ENCODE results near the gene BPTF. TPM values are rescaled to one million over a fixed set of nuclear protein-coding genes. Genes with fewer than 3 reads are reported as not detected.
"Not testable (repeated sequence)": the region's sequence is repeated elsewhere in the genome, so short reads cannot be mapped to it uniquely, and the experiment has no call there.

The BPTF gene
- total and polyA plus RNA-seq, 2 donors (not counting 1 experiment from before 2014, with no cell fraction given): 71.9 to 390 TPM

GRCh38 chr17:67974185-67974584 lies 148.9 kb downstream of the BPTF start:
- Mint-ChIP-seq H3K9me3 (ENCODE audit: insufficient read depth) (no peaks in the 10 kb centered on the region), H3K4me3 (no peak overlapping the region), H3K27me3 (no peaks in the 10 kb centered on the region), H3K4me1 (peaks cover 5% of the 10 kb centered on the region), H3K27ac (no peak overlapping the region)
- WGBS (ENCODE audit: insufficient coverage): 97% methylated on average over 7 of the region's 9 CpGs
- H2AFZ ChIP-seq (ENCODE audit: insufficient read depth, low read depth, low read length, poor library complexity, severe bottlenecking): no peak overlapping the region
- DNase-seq (no peak), ATAC-seq (ENCODE audit: low read depth) (no peak)
- no peak overlapping the region for H3K27ac ChIP-seq (ENCODE audit: low read length in 2 of 2)
- H3K27me3 ChIP-seq (replicated peaks in 1 of 4; ENCODE audit: control extremely low read depth in 1 of 4, control insufficient read depth in 3 of 4, insufficient read depth in 4 of 4, low read length in 3 of 4): no peaks in the 10 kb centered on the region
- peaks cover 4 to 43% of the 10 kb centered on the region in 2 experiments for H3K36me3 ChIP-seq (replicated peaks in 1 of 2; ENCODE audit: control extremely low read depth in 1 of 2, control insufficient read depth in 1 of 2, extremely low read depth in 1 of 2, insufficient read depth in 2 of 2, low read length in 1 of 2)
- H3K9me3 ChIP-seq (ENCODE audit: control extremely low read depth in 1 of 3, control insufficient read depth in 2 of 3, insufficient read depth in 1 of 3, low read length in 2 of 3): no peaks in the 10 kb centered on the region
- H3K4me2 ChIP-seq (replicated peaks; ENCODE audit: low read depth, low read length, poor library complexity, severe bottlenecking): no peak overlapping the region
- no peaks in the 10 kb centered on the region for H3K4me1 ChIP-seq (ENCODE audit: control insufficient read depth in 2 of 2, insufficient read depth in 2 of 2, low read length in 2 of 2)
- H3K79me2 ChIP-seq (ENCODE audit: control insufficient read depth, insufficient read depth, low read length): no peaks in the 10 kb centered on the region
- no peaks in the 10 kb centered on the region for H4K20me1 ChIP-seq (ENCODE audit: control insufficient read depth, insufficient read depth, low read length, poor library complexity, severe bottlenecking)
- H3K9ac ChIP-seq (ENCODE audit: low read length): no peak overlapping the region
- no peak for TF ChIP-seq EZH2 (IDR thresholded peaks at IDR 0.05; ENCODE audit: borderline replicate concordance, insufficient read depth, low read depth, low read length, poor library complexity, severe bottlenecking)
- TF ChIP-seq, protein P1, sequence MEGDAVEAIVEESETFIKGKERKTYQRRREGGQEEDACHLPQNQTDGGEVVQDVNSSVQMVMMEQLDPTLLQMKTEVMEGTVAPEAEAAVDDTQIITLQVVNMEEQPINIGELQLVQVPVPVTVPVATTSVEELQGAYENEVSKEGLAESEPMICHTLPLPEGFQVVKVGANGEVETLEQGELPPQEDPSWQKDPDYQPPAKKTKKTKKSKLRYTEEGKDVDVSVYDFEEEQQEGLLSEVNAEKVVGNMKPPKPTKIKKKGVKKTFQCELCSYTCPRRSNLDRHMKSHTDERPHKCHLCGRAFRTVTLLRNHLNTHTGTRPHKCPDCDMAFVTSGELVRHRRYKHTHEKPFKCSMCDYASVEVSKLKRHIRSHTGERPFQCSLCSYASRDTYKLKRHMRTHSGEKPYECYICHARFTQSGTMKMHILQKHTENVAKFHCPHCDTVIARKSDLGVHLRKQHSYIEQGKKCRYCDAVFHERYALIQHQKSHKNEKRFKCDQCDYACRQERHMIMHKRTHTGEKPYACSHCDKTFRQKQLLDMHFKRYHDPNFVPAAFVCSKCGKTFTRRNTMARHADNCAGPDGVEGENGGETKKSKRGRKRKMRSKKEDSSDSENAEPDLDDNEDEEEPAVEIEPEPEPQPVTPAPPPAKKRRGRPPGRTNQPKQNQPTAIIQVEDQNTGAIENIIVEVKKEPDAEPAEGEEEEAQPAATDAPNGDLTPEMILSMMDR (IDR thresholded peaks at IDR 0.05): no peak
- POLR2A ChIA-PET: no interaction called here
- intact Hi-C loops (cut with micrococcal nuclease): no loop called here
- H3K4me3 ChIP-seq (ENCODE audit: control extremely low read depth in 1 of 5, extremely low read depth in 1 of 5, insufficient read depth in 1 of 5, low read depth in 2 of 5, low read length in 4 of 5): no peak overlapping the region
- CTCF ChIA-PET: no interaction called here

GRCh38 chr17:67974598-67975066 lies 149.3 kb downstream of the BPTF start:
- H2AFZ ChIP-seq (ENCODE audit: insufficient read depth, low read depth, low read length, poor library complexity, severe bottlenecking): no peak overlapping the region
- DNase-seq: no peak
- H3K27ac ChIP-seq (ENCODE audit: low read length in 2 of 2): no peak overlapping the region
- no peaks in the 10 kb centered on the region for H4K20me1 ChIP-seq (ENCODE audit: control insufficient read depth, insufficient read depth, low read length, poor library complexity, severe bottlenecking)
- peaks cover 4 to 43% of the 10 kb centered on the region in 2 experiments for H3K36me3 ChIP-seq (replicated peaks in 1 of 2; ENCODE audit: control extremely low read depth in 1 of 2, control insufficient read depth in 1 of 2, extremely low read depth in 1 of 2, insufficient read depth in 2 of 2, low read length in 1 of 2)
- 80% methylated on average over 5 of the region's 8 CpGs for WGBS (ENCODE audit: insufficient coverage)
- intact Hi-C loops (cut with micrococcal nuclease): no loop called here
- Mint-ChIP-seq H3K4me1 (peaks cover 5% of the 10 kb centered on the region), H3K27me3 (no peaks in the 10 kb centered on the region), H3K9me3 (ENCODE audit: insufficient read depth) (no peaks in the 10 kb centered on the region), H3K4me3 (no peak overlapping the region), H3K27ac (no peak overlapping the region)
- no peak for ATAC-seq (ENCODE audit: low read depth)
- no peaks in the 10 kb centered on the region for H3K4me1 ChIP-seq (ENCODE audit: control insufficient read depth in 2 of 2, insufficient read depth in 2 of 2, low read length in 2 of 2)
- H3K4me2 ChIP-seq (replicated peaks; ENCODE audit: low read depth, low read length, poor library complexity, severe bottlenecking): no peak overlapping the region
- POLR2A ChIA-PET: no interaction called here
- H3K27me3 ChIP-seq (replicated peaks in 1 of 4; ENCODE audit: control extremely low read depth in 1 of 4, control insufficient read depth in 3 of 4, insufficient read depth in 4 of 4, low read length in 3 of 4): no peaks in the 10 kb centered on the region
- H3K9me3 ChIP-seq (ENCODE audit: control extremely low read depth in 1 of 3, control insufficient read depth in 2 of 3, insufficient read depth in 1 of 3, low read length in 2 of 3): no peaks in the 10 kb centered on the region
- no peaks in the 10 kb centered on the region for H3K79me2 ChIP-seq (ENCODE audit: control insufficient read depth, insufficient read depth, low read length)
- CTCF ChIA-PET: no interaction called here
- H3K9ac ChIP-seq (ENCODE audit: low read length): no peak overlapping the region
- H3K4me3 ChIP-seq (ENCODE audit: control extremely low read depth in 1 of 5, extremely low read depth in 1 of 5, insufficient read depth in 1 of 5, low read depth in 2 of 5, low read length in 4 of 5): no peak overlapping the region
- no peak for TF ChIP-seq EZH2 (IDR thresholded peaks at IDR 0.05; ENCODE audit: borderline replicate concordance, insufficient read depth, low read depth, low read length, poor library complexity, severe bottlenecking)
- TF ChIP-seq, protein P1 (IDR thresholded peaks at IDR 0.05): no peak

DNA sequence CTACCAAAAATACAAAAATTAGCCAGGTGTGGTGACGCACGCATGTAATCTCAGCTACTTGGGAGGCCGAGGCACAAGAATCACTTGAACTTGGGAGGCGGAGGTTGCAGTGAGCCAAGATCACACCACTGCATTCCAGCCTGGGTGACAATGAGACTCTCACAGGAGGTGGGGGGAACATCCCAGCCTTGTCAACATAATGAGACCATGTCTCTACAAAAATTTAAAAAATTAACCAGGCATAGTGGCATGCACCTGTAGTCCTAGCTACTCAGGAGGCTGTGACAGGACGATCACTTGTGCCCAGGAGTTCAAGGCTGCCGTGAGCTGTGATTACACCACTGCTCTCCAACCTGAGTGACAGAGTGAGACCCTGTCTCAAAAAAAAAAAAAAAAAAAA lies 151.0 kb downstream of the BPTF start:
- H3K27ac ChIP-seq (ENCODE audit: low read length in 2 of 2); H3K79me2 ChIP-seq (ENCODE audit: control insufficient read depth, insufficient read depth, low read length); H3K4me3 Mint-ChIP-seq; H3K9me3 Mint-ChIP-seq (ENCODE audit: insufficient read depth); H3K4me2 ChIP-seq (replicated peaks; ENCODE audit: low read depth, low read length, poor library complexity, severe bottlenecking); H3K27me3 Mint-ChIP-seq; DNase-seq; H3K9ac ChIP-seq (ENCODE audit: low read length); H2AFZ ChIP-seq (ENCODE audit: insufficient read depth, low read depth, low read length, poor library complexity, severe bottlenecking); H3K4me3 ChIP-seq (ENCODE audit: control extremely low read depth in 1 of 5, extremely low read depth in 1 of 5, insufficient read depth in 1 of 5, low read depth in 2 of 5, low read length in 4 of 5); ATAC-seq (ENCODE audit: low read depth); H3K9me3 ChIP-seq (ENCODE audit: control extremely low read depth in 1 of 3, control insufficient read depth in 2 of 3, insufficient read depth in 1 of 3, low read length in 2 of 3); H4K20me1 ChIP-seq (ENCODE audit: control insufficient read depth, insufficient read depth, low read length, poor library complexity, severe bottlenecking); H3K4me1 ChIP-seq (ENCODE audit: control insufficient read depth in 2 of 2, insufficient read depth in 2 of 2, low read length in 2 of 2); intact Hi-C loops (cut with micrococcal nuclease); H3K27ac Mint-ChIP-seq; H3K27me3 ChIP-seq (replicated peaks in 1 of 4; ENCODE audit: control extremely low read depth in 1 of 4, control insufficient read depth in 3 of 4, insufficient read depth in 4 of 4, low read length in 3 of 4): not testable (repeated sequence)
- 96% methylated on average over 4 of the region's 6 CpGs for WGBS (ENCODE audit: insufficient coverage)
- CTCF ChIA-PET: interaction anchor here (1.0 kb wide), 1 partner anchor 487 kb away, joined by 3 read pairs; no protein-coding TSS in a partner anchor
- peaks cover 13% of the 10 kb centered on the region for H3K4me1 Mint-ChIP-seq
- peaks cover 4 to 35% of the 10 kb centered on the region in 2 experiments for H3K36me3 ChIP-seq (replicated peaks in 1 of 2; ENCODE audit: control extremely low read depth in 1 of 2, control insufficient read depth in 1 of 2, extremely low read depth in 1 of 2, insufficient read depth in 2 of 2, low read length in 1 of 2)
- POLR2A ChIA-PET: interaction anchor here (0.6 kb wide), 1 partner anchor 499 kb away, joined by 3 read pairs; no protein-coding TSS in a partner anchor

Data from B cell (primary cell).